OCI-LY7 (cell line): ENCODE data around the gene POU2F3.

Experiments used
- EZH2phosphoT487 ChIP-seq: fragments of 200-600 bp; sonication (generic); IDR thresholded peaks from 2 replicates; pipeline ENCODE4 v1.6.1; 2018; ENCODE audit warnings: low read depth, borderline replicate concordance, mild to moderate bottlenecking, mixed run types, antibody characterized with exemption, low read length, moderate library complexity, mixed read lengths
- TF ChIP-seq, protein P1 (sequence below): fragments of 200-600 bp; sonication (generic); conservative IDR thresholded peaks from 2 replicates; pipeline ENCODE4 v1.5.1; 2014; ENCODE audit warnings: mild to moderate bottlenecking, antibody characterized with exemption, low read length, moderate library complexity, mixed read lengths

- no peak for TF ChIP-seq EZH2phosphoT487
- TF ChIP-seq, protein P1, sequence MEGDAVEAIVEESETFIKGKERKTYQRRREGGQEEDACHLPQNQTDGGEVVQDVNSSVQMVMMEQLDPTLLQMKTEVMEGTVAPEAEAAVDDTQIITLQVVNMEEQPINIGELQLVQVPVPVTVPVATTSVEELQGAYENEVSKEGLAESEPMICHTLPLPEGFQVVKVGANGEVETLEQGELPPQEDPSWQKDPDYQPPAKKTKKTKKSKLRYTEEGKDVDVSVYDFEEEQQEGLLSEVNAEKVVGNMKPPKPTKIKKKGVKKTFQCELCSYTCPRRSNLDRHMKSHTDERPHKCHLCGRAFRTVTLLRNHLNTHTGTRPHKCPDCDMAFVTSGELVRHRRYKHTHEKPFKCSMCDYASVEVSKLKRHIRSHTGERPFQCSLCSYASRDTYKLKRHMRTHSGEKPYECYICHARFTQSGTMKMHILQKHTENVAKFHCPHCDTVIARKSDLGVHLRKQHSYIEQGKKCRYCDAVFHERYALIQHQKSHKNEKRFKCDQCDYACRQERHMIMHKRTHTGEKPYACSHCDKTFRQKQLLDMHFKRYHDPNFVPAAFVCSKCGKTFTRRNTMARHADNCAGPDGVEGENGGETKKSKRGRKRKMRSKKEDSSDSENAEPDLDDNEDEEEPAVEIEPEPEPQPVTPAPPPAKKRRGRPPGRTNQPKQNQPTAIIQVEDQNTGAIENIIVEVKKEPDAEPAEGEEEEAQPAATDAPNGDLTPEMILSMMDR = no peak
These were observed 48.9 kb upstream of the POU2F3 start for GRCh38 chr11:120191058-120191457.
